Left colon (tissue), 2 donors: Measurements from ENCODE around the gene FOXK2. TPM values are rescaled to one million over a fixed set of nuclear protein-coding genes. Genes with fewer than 3 reads are reported as not detected.

Experiments
- ATAC-seq: fragments of 200-7000 bp; cut with Tn5 transposase; one replicate; pipeline ENCODE4 v1.9.1; 2020; ENCODE audit warnings: mild to moderate bottlenecking, moderate library complexity
- DNase-seq, 2 donors: peaks; one replicate each; pipeline ENCODE4 v3.0.0-alpha.2; 2020
- intact Hi-C, 2 donors: fragments of 100-400 bp; cut with DNase I in 1 of 2; cut with micrococcal nuclease in 1 of 2; formaldehyde crosslinking; loops; one replicate each; pipeline versions ENCODE4 v1.11.2 to v1.14.0; 2022; cut with DNase I, micrococcal nuclease
- total RNA-seq, 2 donors: library from RNA; stranded (reverse); fragmentation: NEBNext Ultra II Directional; extraction: Animal tissue kit (Norgen Biotek cat#: 25700); gene quantifications; one replicate each; pipeline ENCODE4 v1.2.1, GENCODE V29; 2021
- donor health status: DM: no; HTN: no; CAD: no.
- donor health status: DM: yes; HTN: yes; CAD: no.

Gene FOXK2
- total RNA-seq, 2 donors from 2014 or later, result 40.4 to 48.7 TPM

- no peak for ATAC-seq
- no peak for DNase-seq
- intact Hi-C loops, result no loop called here
Measured at GRCh38 chr17:82615084-82616020, 95.8 kb downstream of the FOXK2 start.

DNA sequence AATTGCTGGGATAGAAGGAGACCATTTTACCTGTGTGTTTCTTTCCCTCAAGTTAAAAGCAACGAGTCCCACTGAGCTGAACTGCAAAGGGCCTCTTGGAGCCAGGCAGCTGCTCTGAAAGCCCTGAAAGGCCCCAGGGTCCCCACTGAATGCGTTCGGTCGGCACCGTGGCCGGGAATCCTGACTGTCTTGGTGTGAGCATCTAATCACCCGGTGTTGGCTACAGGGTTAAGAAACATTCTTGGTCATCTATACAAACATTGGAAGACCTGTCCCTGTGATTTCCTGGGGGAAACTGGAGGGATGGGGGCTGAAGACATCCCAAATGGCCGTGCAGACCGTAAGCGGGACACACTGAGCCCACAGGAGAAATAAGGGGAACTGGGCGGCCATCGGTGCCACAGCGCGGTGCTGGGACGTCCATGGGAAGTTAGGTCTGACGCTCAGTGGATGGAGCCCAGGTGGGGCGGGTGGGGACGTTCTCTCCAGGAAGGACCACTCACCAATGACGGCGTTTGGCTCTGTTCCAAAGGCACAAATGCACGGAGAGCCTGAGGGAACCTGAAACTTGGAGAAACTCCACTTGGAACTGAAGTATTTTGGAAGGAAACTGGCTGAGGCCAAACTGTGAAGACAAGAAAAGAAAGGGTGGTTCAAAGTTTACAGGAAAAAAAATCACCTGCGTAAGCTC is 96.6 kb downstream of the FOXK2 start:
- no peak for DNase-seq
- intact Hi-C loops, result no loop called here

DNA sequence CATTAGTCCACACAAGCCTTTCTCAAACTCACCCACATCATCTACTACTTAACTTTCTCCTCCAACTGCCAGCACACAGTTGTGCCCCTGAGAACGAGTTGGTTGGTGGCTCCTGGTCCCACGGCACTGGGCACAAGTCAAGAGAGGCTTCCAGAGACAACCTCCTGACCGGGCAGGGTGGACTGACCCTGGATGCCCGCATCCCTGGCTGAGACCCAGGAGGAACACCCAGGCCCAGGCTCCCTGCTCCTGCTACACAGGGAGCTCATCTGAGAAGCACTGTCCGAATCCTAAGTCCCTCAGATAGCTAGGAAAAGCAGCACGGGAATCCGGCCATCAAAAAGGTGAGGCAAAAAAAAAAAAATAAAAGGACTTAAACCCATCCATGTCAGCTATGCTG is 99.7 kb downstream of the FOXK2 start:
- intact Hi-C loops, result no loop called here
- ATAC-seq (no peak), DNase-seq (no peak)

More for the DNA sequence above, 96.6 kb downstream of the FOXK2 start:
- ATAC-seq, result no peak

DNA sequence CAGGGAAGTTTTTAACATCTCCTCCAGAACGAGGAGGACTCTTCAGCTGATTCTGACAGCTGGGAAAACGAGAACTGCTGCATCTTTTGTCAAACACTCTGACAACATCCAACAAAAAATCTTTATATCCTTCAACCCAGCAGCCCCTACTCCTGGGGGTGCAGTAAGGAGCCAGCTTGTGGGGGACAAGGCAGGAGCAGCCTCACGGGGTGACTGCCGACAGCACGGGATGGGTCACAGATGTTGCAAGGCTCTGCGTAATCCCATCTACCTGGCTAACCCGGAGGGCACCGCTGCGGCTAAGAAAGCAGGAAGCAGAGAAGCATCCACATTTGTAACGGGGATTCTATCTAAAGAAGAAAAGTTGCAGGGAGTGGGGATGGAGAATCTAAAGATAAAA is 100.1 kb downstream of the FOXK2 start:
- intact Hi-C loops, result loop anchor here in 1 of 2 donors (5.0 kb wide), 1 partner anchor 247 kb away; the partner anchor contains the start of gene UTS2R
- ATAC-seq (no peak), DNase-seq (no peak)

GRCh38 chr17:82623707-82624106 is 104.2 kb downstream of the FOXK2 start:
- no peak for ATAC-seq
- DNase-seq, result no peak
- intact Hi-C loops, result loop anchor here in 1 of 2 donors (5.0 kb wide), 1 partner anchor 251 kb away; the partner anchor contains the start of gene UTS2R

DNA sequence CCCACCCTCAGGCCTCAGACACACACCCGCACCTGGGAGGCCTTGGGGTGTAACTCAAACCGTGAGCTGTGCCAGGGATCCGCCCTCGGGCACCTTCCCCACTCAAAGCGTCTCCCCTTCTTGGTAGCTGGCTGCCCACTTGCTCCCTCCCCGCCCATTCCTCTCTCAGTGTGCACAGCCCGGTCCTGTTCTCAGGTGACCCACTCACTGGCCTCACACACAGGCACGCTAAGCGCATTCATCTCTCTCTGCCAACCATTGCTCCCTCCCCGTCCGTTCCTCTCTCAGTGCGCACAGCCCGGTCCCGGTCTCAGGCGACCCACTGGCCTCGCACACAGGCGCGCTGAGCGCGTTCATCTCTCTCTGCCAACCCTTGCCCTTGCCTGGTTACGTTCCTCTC is 107.9 kb downstream of the FOXK2 start:
- ATAC-seq (peak; percentile 15), DNase-seq (no peak)
- intact Hi-C loops, result no loop called here

DNA sequence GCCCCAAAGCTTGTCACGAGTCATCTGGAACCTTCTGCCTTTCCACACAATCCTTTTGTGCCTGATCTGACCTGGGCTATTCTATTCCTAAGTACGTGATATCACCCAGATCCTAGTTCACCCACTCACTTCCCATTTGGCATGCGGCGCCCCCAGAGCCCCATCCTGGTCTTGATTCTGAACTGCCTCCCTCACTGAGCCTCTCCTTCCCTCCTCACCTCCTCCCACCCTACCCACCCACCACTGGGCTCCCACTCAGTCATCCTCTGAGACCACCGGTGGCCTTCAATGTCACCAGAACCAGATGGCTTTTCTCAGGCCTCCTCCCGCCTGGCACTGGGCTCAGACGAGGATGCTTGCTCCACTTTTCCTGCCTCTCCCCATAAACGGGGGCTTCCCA is 110.2 kb downstream of the FOXK2 start:
- intact Hi-C loops, result no loop called here
- DNase-seq (no peak), ATAC-seq (no peak)

GRCh38 chr17:82630212-82630611 is 110.7 kb downstream of the FOXK2 start:
- intact Hi-C loops, result no loop called here
- DNase-seq (no peak), ATAC-seq (no peak)

- ATAC-seq, result no peak
- intact Hi-C loops, result no loop called here
- DNase-seq, result no peak
Measured at GRCh38 chr17:82631544-82631943, 112.0 kb downstream of the FOXK2 start.

GRCh38 chr17:82632451-82632850 is 112.9 kb downstream of the FOXK2 start:
- intact Hi-C loops, result no loop called here
- ATAC-seq, result no peak
- no peak for DNase-seq

DNA sequence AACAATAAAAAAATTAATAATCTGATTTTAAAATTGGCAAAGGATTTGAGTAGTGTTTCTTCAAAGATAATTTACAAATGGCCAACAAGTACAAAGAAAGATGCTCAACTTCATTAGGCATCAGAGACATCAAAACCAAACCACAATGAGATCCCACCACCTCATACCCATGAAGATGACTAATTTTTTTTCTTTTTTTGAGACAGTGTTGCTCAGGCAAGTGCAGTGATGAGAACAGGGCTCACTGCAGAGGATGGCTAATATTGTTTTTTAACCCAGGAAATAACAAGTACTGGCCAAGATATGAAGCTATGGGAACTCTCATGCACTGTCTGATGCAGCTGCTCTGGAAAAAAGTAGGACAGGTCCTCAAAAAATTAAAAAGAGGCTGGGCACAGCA is 113.8 kb downstream of the FOXK2 start:
- intact Hi-C loops, result no loop called here
- no peak for DNase-seq
- no peak for ATAC-seq

- ATAC-seq, result peak; percentile 76
- intact Hi-C loops, result no loop called here
- peak in 1 of 2 donors; percentile 54 for DNase-seq
Measured at GRCh38 chr17:82636626-82637598, 117.4 kb downstream of the FOXK2 start.

DNA sequence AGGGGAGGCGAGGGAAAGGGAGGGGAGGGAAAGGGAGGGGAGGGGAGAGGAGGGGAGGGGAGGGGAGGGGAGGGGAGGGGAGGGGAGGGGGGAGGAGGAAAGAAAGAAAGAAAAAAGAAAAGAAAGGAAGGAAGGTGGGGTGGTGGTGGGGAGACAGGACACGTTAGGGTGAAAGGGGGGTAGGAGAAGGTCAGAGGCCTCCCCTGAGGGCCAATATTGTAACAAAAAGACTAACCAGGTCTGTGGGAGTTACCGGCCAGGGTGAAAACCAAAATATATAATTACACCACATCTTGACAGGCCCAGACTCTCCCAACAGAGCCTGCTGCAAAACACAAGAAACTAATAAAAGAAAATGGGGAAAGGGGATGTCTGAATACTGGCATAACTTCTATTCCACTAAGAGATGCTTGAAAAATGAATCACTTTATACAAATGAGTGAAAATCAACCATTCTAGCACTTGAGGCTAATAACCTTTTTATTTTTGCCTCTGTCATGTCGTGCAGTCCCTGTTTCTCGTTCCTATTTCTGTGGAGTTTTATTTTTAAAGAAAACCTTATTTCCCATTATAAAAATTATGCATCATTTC is 118.7 kb downstream of the FOXK2 start:
- intact Hi-C loops, result no loop called here
- no peak for ATAC-seq
- no peak for DNase-seq

- DNase-seq (no peak), ATAC-seq (no peak)
- intact Hi-C loops, result no loop called here
Measured at GRCh38 chr17:82639628-82640027, 120.1 kb downstream of the FOXK2 start.

- DNase-seq, result no peak
- intact Hi-C loops, result no loop called here
- ATAC-seq, result no peak
Measured at GRCh38 chr17:82640036-82640435, 120.5 kb downstream of the FOXK2 start.

DNA sequence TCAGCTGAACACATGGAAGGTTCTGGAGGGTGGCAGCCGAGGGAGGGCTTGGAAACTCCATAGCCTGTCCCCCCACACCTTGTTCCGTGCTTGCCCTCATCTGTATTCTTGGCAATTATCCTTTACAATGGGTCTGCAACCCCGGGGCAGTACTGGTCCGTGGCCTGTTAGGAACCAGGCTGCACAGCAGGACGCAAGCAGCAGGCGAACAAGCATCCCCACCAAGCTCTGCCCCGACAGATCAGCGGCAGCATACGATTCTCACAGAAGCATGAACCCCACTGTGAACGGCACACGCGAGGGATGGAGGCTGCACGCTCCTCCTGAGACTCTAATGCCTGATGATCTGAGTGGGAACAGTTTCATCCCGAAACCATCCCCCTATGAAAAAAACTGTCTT is 122.5 kb downstream of the FOXK2 start:
- intact Hi-C loops, result no loop called here
- DNase-seq, result no peak
- no peak for ATAC-seq

DNA sequence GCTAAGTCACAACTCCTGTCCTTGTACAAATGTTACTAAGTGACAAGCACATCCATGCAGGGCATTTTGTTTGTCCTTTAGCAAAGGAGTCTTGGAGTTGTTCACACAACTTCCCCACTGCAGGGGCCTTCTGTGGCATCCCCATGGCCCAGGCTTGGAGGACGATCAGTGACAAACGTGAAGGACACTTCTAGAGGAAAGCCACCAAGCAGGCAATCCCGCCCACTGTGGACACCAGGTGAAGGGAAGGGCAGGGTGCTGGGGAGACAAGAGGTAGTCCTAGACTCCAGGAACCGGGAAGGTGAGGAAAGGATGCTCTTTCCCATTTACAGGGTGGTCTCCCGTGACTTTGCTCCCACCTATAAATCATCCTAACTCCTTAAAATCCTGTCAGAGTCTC is 124.6 kb downstream of the FOXK2 start:
- no peak for DNase-seq
- intact Hi-C loops, result no loop called here
- ATAC-seq, result no peak

GRCh38 chr17:82645516-82645915 is 126.0 kb downstream of the FOXK2 start:
- intact Hi-C loops, result no loop called here
- no peak for ATAC-seq
- DNase-seq, result no peak
